Measurements from ENCODE around the gene FERMT3. TPM values are rescaled to one million over a fixed set of nuclear protein-coding genes. Genes with fewer than 3 reads are reported as not detected.

The FERMT3 gene
- total RNA-seq, 4 donors from 2014 or later, result 4.7 to 22.2 (median 8.2) TPM

DNA sequence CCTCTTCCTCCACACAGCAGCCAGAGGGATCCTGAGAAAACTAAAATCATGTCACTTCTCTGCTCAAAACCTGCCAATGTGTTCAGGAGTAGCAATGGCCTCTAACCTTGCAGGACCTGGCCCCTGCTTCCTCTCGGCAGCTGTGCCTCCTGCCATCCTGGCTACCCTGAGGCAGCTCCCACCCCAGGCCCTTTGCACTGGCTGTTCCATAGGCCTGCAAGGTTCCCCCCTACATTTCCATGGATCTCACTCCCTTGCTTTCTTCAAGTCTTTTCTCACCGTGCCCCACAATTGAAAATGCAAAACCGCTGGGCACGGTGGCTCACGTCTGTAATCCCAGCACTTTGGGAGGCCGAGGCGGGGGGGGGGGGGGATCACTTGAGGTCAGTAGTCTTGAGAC, 22.6 kb upstream of the FERMT3 start:
- Histone ChIP-seq H3K36me3 (no peaks in the 10 kb centered on the region), H3K9me3 (no peaks in the 10 kb centered on the region), H3K4me1 (peaks cover 55% of the 10 kb centered on the region), H3K27me3 (no peaks in the 10 kb centered on the region), H3K4me3 (no peak overlapping the region), H3K27ac (no peak overlapping the region)
- no peak for DNase-seq (ENCODE audit: low spot score in 2 of 2)
- TF ChIP-seq, protein P1, sequence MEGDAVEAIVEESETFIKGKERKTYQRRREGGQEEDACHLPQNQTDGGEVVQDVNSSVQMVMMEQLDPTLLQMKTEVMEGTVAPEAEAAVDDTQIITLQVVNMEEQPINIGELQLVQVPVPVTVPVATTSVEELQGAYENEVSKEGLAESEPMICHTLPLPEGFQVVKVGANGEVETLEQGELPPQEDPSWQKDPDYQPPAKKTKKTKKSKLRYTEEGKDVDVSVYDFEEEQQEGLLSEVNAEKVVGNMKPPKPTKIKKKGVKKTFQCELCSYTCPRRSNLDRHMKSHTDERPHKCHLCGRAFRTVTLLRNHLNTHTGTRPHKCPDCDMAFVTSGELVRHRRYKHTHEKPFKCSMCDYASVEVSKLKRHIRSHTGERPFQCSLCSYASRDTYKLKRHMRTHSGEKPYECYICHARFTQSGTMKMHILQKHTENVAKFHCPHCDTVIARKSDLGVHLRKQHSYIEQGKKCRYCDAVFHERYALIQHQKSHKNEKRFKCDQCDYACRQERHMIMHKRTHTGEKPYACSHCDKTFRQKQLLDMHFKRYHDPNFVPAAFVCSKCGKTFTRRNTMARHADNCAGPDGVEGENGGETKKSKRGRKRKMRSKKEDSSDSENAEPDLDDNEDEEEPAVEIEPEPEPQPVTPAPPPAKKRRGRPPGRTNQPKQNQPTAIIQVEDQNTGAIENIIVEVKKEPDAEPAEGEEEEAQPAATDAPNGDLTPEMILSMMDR (IDR thresholded peaks at IDR 0.05), result no peak
- TF ChIP-seq POLR2AphosphoS5 (IDR thresholded peaks at IDR 0.05), result no peak
- TF ChIP-seq EP300 (IDR thresholded peaks at IDR 0.05), result no peak
- TF ChIP-seq POLR2A (IDR thresholded peaks at IDR 0.05), result no peak
- WGBS, result 85% methylated on average over 7 of the region's 7 CpGs

- DNase-seq (ENCODE audit: low spot score in 2 of 2), result peak; percentile 95 to 96
- H3K9me3 ChIP-seq, result no peaks in the 10 kb centered on the region
- H3K4me1 ChIP-seq, result peaks cover 66% of the 10 kb centered on the region
- H3K4me3 ChIP-seq, result no peak overlapping the region
- peak; percentile 91 to 98 for TF ChIP-seq POLR2A (IDR thresholded peaks at IDR 0.05)
- peak; percentile 56 to 77 (median 62) for TF ChIP-seq POLR2AphosphoS5 (IDR thresholded peaks at IDR 0.05)
- no peak for TF ChIP-seq EP300 (IDR thresholded peaks at IDR 0.05)
- TF ChIP-seq, protein P1 (IDR thresholded peaks at IDR 0.05), result peak; percentile 36 to 42
- 0% methylated on average over 1 of the region's 52 CpGs for WGBS
- no peaks in the 10 kb centered on the region for H3K27me3 ChIP-seq
- H3K27ac ChIP-seq, result peak overlapping the region; percentile 94
- no peaks in the 10 kb centered on the region for H3K36me3 ChIP-seq
These were observed 21.3 kb upstream of the FERMT3 start for GRCh38 chr11:64185175-64185692.

DNA sequence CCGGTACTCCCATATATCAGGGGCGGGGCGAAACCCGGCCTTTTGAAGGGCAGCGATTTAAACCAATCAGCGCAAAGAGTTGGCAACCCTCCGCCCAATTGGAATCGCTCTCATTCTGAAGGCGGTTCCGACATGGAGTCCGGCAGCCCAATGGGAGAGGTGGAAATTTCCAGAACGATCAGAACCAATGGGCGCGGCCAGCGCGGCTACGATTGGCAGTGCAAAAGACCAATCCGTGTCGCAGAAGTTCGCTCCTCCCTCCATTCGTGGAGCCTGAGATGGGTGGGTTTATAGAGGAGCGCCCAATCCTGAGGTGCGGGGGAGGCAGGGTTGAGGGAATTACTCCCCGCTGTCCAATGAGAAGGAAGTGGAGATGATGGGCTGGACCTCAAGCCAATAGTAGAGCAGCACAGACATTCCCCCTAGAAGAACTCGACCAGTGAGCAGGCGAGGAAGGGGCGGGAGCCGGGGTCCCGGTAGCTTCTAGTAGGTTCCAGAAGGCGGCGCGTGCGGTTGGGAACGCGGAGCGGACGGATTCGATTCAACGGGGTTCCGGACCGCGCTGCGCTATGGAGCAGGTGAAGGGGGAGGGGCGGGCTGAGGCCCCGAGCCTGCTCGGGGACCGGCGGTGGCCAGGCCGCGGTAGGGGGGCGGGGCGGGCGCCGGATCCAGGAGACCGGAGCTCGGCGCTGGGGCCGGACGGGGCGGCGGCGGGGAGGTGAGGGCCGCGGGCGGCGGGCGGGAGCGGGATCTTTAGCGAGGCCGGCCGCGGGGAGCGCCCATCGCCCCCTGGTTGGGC, 20.6 kb upstream of the FERMT3 start, which contains the start of gene STIP1:
Gene STIP1, plus strand, starts transcription at position 479 of the 799 bp plus-strand sequence. Its CDS starts 91 bp downstream, at position 570.
- peak in 1 of 3 donors; percentile 69 for TF ChIP-seq POLR2AphosphoS5 (IDR thresholded peaks at IDR 0.05)
- TF ChIP-seq, protein P1 (IDR thresholded peaks at IDR 0.05), result peak in 1 of 2 donors; percentile 53
- TF ChIP-seq POLR2A (IDR thresholded peaks at IDR 0.05), result no peak
- no peak for TF ChIP-seq EP300 (IDR thresholded peaks at IDR 0.05)
- 0% methylated on average over 17 of the region's 74 CpGs for WGBS

DNA sequence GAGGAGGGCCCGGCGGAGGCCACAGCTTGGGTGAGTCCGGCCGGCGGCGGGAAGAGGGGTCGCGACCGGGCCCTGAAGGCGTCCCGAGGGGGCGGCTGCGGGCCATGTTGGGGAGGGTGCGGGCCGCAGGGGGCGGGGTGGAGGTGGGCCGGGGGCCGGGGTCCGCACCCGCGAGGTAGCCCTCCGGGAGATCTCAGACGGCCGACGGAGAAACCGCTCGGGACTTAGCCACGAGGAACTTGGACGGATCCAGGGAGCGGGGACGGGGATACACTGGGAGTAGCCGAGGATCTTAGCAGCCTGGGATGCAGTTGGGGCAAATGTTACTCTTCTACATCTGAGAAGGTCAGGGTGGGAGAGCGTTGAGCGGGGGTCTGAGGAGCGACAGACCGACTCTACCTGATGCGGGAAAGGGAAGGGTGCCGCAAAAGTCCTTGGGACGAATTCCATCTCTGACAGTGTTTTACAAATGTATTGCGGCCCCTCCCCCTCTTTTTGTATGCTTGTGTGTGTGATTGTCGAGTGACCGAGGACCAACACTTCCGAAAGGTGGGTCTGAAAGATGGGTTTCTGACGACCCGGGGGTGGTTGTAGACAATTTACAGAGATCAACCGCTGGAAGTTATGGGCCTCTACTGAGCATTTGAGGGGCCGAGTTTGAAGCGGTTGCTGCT, 19.9 kb upstream of the FERMT3 start:
- Histone ChIP-seq H3K27me3 (no peaks in the 10 kb centered on the region), H3K4me3 (no peak overlapping the region), H3K27ac (peak overlapping the region; percentile 90), H3K36me3 (no peaks in the 10 kb centered on the region), H3K4me1 (peaks cover 53% of the 10 kb centered on the region), H3K9me3 (no peaks in the 10 kb centered on the region)
- no peak for DNase-seq (ENCODE audit: low spot score in 2 of 2)
- TF ChIP-seq EP300 (IDR thresholded peaks at IDR 0.05) (no peak), POLR2AphosphoS5 (IDR thresholded peaks at IDR 0.05) (no peak), POLR2A (IDR thresholded peaks at IDR 0.05) (no peak)
- TF ChIP-seq, protein P1 (IDR thresholded peaks at IDR 0.05), result no peak
- 1% methylated on average over 35 of the region's 48 CpGs for WGBS

More for the DNA sequence above, 20.6 kb upstream of the FERMT3 start, which contains the start of gene STIP1:
- Histone ChIP-seq H3K36me3 (no peaks in the 10 kb centered on the region), H3K27ac (peak within 1 kb of the TSS; percentile 94), H3K4me1 (peaks cover 61% of the 10 kb centered on the region), H3K9me3 (no peaks in the 10 kb centered on the region), H3K4me3 (no peak within 1 kb of the TSS), H3K27me3 (no peaks in the 10 kb centered on the region)
- peak; percentile 100 for DNase-seq (ENCODE audit: low spot score in 2 of 2)

DNA sequence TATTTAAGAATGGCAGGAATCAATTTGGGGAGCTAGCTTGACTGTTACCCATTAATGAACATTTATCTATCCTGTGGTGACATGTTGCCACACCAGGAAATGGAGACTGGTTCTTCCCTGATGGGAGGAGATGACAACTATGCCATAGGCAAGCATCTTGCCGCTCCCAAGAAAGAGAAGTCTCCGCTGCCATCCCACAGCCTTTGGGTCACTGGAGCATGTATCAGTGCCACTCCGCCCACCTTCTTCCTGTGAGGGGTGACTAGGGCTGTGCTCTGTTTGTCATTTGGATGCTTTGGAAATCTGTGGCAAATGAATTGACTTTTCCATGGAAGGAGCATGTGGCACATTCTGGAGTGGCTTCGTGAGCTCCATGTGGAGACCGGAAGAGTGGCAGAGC, 14.1 kb upstream of the FERMT3 start:
- DNase-seq (ENCODE audit: low spot score in 2 of 2), result no peak
- TF ChIP-seq POLR2AphosphoS5 (IDR thresholded peaks at IDR 0.05) (no peak), EP300 (IDR thresholded peaks at IDR 0.05) (no peak), POLR2A (IDR thresholded peaks at IDR 0.05) (no peak)
- TF ChIP-seq, protein P1 (IDR thresholded peaks at IDR 0.05), result no peak
- whole genome bisulfite sequencing, result 84% methylated on average over 5 of the region's 5 CpGs
- Histone ChIP-seq H3K4me1 (peaks cover 18% of the 10 kb centered on the region), H3K36me3 (peaks cover 50% of the 10 kb centered on the region), H3K4me3 (no peak overlapping the region), H3K27ac (no peak overlapping the region), H3K27me3 (no peaks in the 10 kb centered on the region), H3K9me3 (no peaks in the 10 kb centered on the region)
